Spleen (tissue), 7 donors: ENCODE results near the gene THBS2.

Experiments used
- CTCF ChIP-seq, 11 experiments: fragments of 200-600 bp in 7 of 11; fragments of 450-650 bp in 4 of 11; sonication (generic) in 4 of 11; IDR thresholded peaks in 8 of 11; conservative IDR thresholded peaks in 3 of 11; 1 replicate in 7 of 11; 2 replicates in 4 of 11; pipeline versions ENCODE4 v1.4.0 to v1.8.0; 2016 to 2021; ENCODE audit warnings: antibody characterized with exemption in 11 of 11, inconsistent platforms in 4 of 11, mild to moderate bottlenecking in 1 of 11
- POLR2A ChIP-seq, 3 donors: fragments of 450-650 bp; IDR thresholded peaks; one replicate each; pipeline ENCODE4 v1.5.1; 2017; ENCODE audit warnings: antibody characterized with exemption in 3 of 3, mild to moderate bottlenecking in 1 of 3
- POLR2AphosphoS5 ChIP-seq, 3 donors: sonication (generic); formaldehyde crosslinking; IDR thresholded peaks; one replicate each; pipeline ENCODE4 v1.5.1; 2017; ENCODE audit warnings: antibody characterized with exemption in 3 of 3
- donor health status: DM: no; HTN: no; CAD: no; lungs with moderate emphysema.
- donor health status: DM: no; HTN: no; CAD: no.
- donor health status: DM: no; HTN: no; CAD: no.

GRCh38 chr6:169211881-169212280 lies 41.8 kb downstream of the THBS2 start:
- TF ChIP-seq POLR2A (IDR thresholded peaks at IDR 0.05) = no peak
- no peak for TF ChIP-seq CTCF (IDR thresholded peaks at IDR 0.05 in 8 of 11, conservative IDR thresholded peaks at IDR 0.05 in 3 of 11)
- no peak for TF ChIP-seq POLR2AphosphoS5 (IDR thresholded peaks at IDR 0.05)
